Measurements from ENCODE around the gene DNPH1.

DNA sequence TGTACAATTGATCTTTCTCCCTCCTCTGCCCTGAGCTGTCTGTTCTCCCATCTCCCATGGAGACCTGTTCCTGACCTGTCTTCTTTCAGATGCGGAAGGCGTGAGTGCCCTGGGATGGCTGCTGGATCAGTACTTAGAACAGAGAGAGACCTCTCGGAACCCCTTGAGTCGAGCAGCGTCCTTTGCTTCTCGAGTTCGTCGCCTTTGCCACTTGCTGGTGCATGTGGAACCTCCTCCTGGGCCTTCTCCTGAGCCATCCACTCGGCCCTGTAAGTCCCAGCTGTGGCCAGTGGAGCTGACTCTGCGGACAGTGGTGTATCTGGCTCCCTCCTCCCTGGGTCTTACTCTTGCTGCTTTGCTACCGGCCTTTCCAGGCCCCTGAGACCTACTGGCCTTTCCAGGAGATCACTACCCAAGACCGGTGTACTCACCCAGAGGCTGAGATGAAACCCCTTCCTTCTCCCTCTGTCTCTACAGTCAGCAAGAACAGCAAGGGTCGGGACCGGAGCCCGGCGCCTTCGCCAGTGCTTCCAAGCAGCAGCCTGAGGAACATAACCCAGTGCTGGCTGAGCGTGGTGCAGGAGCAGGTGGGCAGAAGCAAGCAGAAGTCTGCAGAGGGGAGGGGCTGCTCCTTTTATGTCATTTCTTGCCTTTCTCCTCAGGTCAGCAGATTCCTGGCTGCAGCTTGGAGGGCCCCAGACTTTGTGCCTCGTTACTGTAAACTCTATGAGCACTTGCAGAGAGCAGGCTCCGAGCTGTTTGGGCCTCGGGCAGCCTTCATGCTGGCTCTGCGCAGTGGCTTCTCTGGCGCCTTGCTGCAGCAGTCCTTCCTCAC lies 24.8 kb downstream of the DNPH1 start:
- TF ChIP-seq, protein P1, sequence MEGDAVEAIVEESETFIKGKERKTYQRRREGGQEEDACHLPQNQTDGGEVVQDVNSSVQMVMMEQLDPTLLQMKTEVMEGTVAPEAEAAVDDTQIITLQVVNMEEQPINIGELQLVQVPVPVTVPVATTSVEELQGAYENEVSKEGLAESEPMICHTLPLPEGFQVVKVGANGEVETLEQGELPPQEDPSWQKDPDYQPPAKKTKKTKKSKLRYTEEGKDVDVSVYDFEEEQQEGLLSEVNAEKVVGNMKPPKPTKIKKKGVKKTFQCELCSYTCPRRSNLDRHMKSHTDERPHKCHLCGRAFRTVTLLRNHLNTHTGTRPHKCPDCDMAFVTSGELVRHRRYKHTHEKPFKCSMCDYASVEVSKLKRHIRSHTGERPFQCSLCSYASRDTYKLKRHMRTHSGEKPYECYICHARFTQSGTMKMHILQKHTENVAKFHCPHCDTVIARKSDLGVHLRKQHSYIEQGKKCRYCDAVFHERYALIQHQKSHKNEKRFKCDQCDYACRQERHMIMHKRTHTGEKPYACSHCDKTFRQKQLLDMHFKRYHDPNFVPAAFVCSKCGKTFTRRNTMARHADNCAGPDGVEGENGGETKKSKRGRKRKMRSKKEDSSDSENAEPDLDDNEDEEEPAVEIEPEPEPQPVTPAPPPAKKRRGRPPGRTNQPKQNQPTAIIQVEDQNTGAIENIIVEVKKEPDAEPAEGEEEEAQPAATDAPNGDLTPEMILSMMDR (IDR thresholded peaks at IDR 0.05), result no peak
- TF ChIP-seq POLR2AphosphoS5 (IDR thresholded peaks at IDR 0.05) (no peak), POLR2A (IDR thresholded peaks at IDR 0.05) (no peak)

All from upper lobe of left lung (tissue), 4 donors.